DMS114 treated with DMSO at 0.1 percent for 48 hours (cell line): ENCODE results near the gene FANCB.

Experiments used
- DNase-seq: peaks from one replicate; lab custom pipeline; 2025; ENCODE audit not compliant: unreplicated experiment; lab: John Stamatoyannopoulos, UW

FANCB gene

GRCh38 chrX:14837155-14837554 is 35.7 kb downstream of the FANCB start:
- no peak for DNase-seq

DNA sequence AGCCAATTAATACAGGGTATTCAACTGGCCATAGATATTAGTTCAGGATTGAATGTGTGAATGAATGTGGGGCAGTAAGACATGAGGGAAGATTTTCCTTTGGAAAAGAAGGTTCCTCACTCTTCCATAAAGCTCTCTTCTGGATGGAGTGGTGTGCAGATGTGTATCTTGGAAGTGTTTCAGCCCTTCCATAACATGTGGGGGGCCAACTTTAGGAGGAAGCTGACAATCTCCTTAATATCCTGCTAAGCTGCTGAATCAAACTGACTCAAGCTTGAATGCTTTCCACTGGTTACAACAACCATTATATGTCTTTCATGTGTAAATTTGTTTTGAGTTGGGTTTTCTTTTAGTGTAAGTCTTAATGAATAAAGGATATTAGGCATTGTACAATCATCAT is 40.3 kb downstream of the FANCB start:
- DNase-seq = no peak

GRCh38 chrX:14832151-14832550 is 40.7 kb downstream of the FANCB start:
- no peak for DNase-seq

- DNase-seq = no peak
Measured at GRCh38 chrX:14829643-14830042, 43.2 kb downstream of the FANCB start.

DNA sequence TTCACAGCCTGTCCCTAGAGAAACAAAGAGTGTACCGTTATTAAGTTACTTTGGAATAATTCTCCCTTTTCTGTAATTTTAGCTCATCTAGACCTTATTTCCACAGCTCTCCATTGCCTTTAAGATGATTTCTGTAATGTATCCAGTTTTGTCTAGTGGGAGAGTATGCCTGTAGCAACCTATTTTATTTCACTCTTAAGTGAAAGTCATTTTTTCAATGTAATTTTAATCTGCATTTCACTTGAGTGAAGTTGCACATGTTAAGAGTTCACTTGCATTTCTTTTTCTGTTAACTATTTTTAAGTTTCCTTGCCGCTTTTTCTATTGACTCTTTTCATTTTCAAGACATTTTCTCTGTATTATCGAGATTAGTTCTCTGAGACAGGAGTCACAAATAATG is 46.5 kb downstream of the FANCB start:
- DNase-seq = no peak

GRCh38 chrX:14825851-14826250 is 47.0 kb downstream of the FANCB start:
- no peak for DNase-seq

- DNase-seq = no peak
Measured at GRCh38 chrX:14819769-14820168, 53.1 kb downstream of the FANCB start.

DNA sequence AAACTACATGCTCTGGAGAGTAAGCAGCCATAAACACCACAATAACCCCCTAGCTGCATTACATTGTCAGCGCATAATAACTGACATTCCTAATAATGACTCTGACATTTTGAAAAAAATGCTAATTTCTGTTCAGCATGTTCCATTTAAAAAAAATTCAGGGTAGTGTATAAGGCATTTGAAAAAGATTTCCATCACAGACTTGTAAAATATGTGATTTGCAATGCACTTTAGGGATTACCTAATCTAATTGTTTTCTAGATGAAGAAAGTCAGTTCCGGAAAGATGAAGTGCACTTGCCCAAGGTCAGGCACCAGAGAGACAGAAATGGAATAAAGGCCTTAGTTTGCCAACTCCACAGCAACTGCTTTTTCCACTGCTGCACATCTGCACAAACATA is 55.3 kb downstream of the FANCB start:
- no peak for DNase-seq

DNA sequence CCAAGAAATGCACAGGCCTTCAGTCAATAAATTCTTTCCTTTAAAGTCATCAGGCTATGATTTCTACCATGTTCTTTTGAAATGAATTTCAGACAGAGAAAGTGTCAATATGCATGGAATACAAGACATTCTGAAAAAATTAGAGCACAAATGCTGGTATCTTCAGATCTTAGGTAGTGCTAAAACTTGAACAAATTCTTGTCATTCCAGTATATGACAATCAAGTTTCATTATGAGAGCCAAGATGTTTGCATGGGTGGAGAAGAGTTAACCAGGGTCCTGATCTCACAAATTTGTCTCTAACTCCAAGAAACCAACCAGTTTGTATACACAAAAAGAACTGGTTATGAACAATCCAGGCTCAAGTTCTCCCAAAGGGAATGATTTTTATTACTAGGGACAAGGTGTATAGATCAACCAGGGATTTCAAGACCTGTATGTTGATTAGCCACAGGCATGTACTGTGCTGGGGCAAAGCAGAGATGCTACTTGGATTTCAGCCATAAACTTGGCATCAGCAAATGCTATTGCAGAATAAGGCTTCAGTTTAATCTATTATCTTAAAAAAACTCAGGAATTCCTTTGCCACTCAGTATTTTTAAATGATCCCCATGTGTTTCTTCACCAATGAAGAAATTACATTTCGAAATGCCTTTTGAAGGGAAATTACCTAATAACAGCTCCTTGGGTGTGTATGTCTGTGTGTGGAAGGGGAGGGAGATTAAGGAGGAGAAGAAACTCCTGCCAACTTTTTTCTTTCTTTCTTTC is 69.7 kb downstream of the FANCB start:
- DNase-seq = no peak

DNA sequence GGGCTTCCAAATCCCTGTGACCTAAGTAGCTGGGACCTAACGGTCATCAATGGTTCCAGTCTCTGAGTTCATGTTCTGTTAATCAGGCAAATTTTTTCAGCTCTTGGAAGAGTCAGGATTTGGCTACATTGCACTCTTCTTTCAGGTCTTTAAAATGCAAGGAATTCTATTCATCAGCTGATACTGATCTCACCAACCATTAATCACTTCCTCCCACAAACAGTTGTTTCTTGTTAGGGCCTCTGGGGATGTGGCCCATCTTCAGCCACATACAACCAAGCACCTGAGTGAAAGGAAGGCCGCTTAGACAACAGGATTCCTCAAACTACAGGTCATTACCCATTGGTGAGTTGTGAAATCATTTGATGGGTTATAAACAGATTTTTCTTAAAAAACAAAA is 71.7 kb downstream of the FANCB start:
- no peak for DNase-seq

DNA sequence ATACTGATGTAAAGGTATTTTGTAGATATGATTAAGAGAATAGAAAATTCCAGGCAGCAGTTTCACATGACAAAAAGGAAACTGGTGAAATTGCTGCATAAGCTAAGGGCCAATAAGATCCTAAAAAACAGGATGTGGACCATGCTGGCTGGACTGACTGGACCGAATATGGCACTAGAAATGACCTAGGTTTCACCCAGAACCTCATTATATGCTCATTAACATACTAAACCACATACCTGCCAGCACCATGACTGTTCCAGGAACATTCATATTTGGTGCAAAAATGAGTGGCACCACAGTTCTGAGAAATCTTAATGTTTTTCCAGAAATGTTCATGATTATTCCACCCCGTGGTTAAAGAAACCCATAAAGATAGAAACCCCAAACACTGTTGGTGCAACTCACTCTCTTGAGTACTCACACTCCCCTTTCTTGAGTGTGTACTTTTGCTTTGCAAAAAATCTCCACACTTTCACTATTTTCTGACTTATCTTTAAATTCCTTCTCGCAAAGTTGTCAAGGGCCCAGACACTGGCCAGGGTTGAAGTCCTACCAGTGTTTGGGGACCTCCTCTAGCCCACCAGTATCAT is 74.0 kb downstream of the FANCB start:
- DNase-seq = no peak
